ENCODE data around the gene SRXN1.

The SRXN1 gene

GRCh38 chr20:650954-651353, 2.0 kb downstream of the SRXN1 start:
- no peak for TF ChIP-seq BHLHE40 (IDR thresholded peaks at IDR 0.05; ENCODE audit: borderline replicate concordance)
- TF ChIP-seq SP1 (IDR thresholded peaks at IDR 0.05): no peak
- no peak for TF ChIP-seq ARNT (IDR thresholded peaks at IDR 0.05)
- TF ChIP-seq FOXK2 (IDR thresholded peaks at IDR 0.05): no peak
- no peak for TF ChIP-seq TARDBP (IDR thresholded peaks at IDR 0.05)
- TF ChIP-seq FOXA1 (IDR thresholded peaks at IDR 0.05): no peak
- no peak for TF ChIP-seq L3MBTL2 (conservative IDR thresholded peaks at IDR 0.05)
- no peak for TF ChIP-seq SUZ12 (IDR thresholded peaks at IDR 0.05)
- TF ChIP-seq ELF4 (IDR thresholded peaks at IDR 0.05): no peak
- no peak for TF ChIP-seq HDGF (IDR thresholded peaks at IDR 0.05; ENCODE audit: borderline replicate concordance)
- TF ChIP-seq LEF1 (IDR thresholded peaks at IDR 0.05; ENCODE audit: borderline replicate concordance): no peak
- TF ChIP-seq PKNOX1 (IDR thresholded peaks at IDR 0.05): no peak
- no peak for TF ChIP-seq ZNF384 (IDR thresholded peaks at IDR 0.05)
- TF ChIP-seq FOXM1 (IDR thresholded peaks at IDR 0.05; ENCODE audit: borderline replicate concordance): no peak
- TF ChIP-seq CTBP1 (IDR thresholded peaks at IDR 0.05; ENCODE audit: borderline replicate concordance): no peak
- no peak for TF ChIP-seq NFRKB (IDR thresholded peaks at IDR 0.05)
- ChIA-PET CTCF (no interaction called here), POLR2A (no interaction called here)
- no peak for DNase-seq (ENCODE audit: extremely low spot score)

GRCh38 chr20:650281-650680, 2.7 kb downstream of the SRXN1 start:
- no peak for DNase-seq (ENCODE audit: extremely low spot score)
- CTCF ChIA-PET: no interaction called here
- POLR2A ChIA-PET: no interaction called here
- TF ChIP-seq SP1 (IDR thresholded peaks at IDR 0.05): no peak
- TF ChIP-seq PKNOX1 (IDR thresholded peaks at IDR 0.05): no peak
- no peak for TF ChIP-seq FOXM1 (IDR thresholded peaks at IDR 0.05; ENCODE audit: borderline replicate concordance)
- no peak for TF ChIP-seq TARDBP (IDR thresholded peaks at IDR 0.05)
- no peak for TF ChIP-seq ELF4 (IDR thresholded peaks at IDR 0.05)
- TF ChIP-seq LEF1 (IDR thresholded peaks at IDR 0.05; ENCODE audit: borderline replicate concordance): no peak
- TF ChIP-seq FOXK2 (IDR thresholded peaks at IDR 0.05): no peak
- no peak for TF ChIP-seq CTBP1 (IDR thresholded peaks at IDR 0.05; ENCODE audit: borderline replicate concordance)
- no peak for TF ChIP-seq HDGF (IDR thresholded peaks at IDR 0.05; ENCODE audit: borderline replicate concordance)
- TF ChIP-seq BHLHE40 (IDR thresholded peaks at IDR 0.05; ENCODE audit: borderline replicate concordance): no peak
- no peak for TF ChIP-seq NFRKB (IDR thresholded peaks at IDR 0.05)
- no peak for TF ChIP-seq L3MBTL2 (conservative IDR thresholded peaks at IDR 0.05)
- no peak for TF ChIP-seq ARNT (IDR thresholded peaks at IDR 0.05)
- TF ChIP-seq SUZ12 (IDR thresholded peaks at IDR 0.05): no peak
- no peak for TF ChIP-seq ZNF384 (IDR thresholded peaks at IDR 0.05)
- TF ChIP-seq FOXA1 (IDR thresholded peaks at IDR 0.05): no peak

- TF ChIP-seq FOXM1 (IDR thresholded peaks at IDR 0.05; ENCODE audit: borderline replicate concordance): no peak
- no peak for TF ChIP-seq HDGF (IDR thresholded peaks at IDR 0.05; ENCODE audit: borderline replicate concordance)
- no peak for TF ChIP-seq ELF4 (IDR thresholded peaks at IDR 0.05)
- no peak for TF ChIP-seq SP1 (IDR thresholded peaks at IDR 0.05)
- no peak for TF ChIP-seq FOXK2 (IDR thresholded peaks at IDR 0.05)
- no peak for TF ChIP-seq SUZ12 (IDR thresholded peaks at IDR 0.05)
- no peak for TF ChIP-seq ARNT (IDR thresholded peaks at IDR 0.05)
- no peak for TF ChIP-seq BHLHE40 (IDR thresholded peaks at IDR 0.05; ENCODE audit: borderline replicate concordance)
- no peak for TF ChIP-seq NFRKB (IDR thresholded peaks at IDR 0.05)
- CTCF ChIA-PET: no interaction called here
- POLR2A ChIA-PET: no interaction called here
- no peak for DNase-seq (ENCODE audit: extremely low spot score)
These were observed 5.5 kb downstream of the SRXN1 start for GRCh38 chr20:647479-648019.

GRCh38 chr20:646868-647233, 6.1 kb downstream of the SRXN1 start:
- POLR2A ChIA-PET: no interaction called here
- CTCF ChIA-PET: interaction anchor here (1.9 kb wide), 1 partner anchor 86 kb away, joined by 16 read pairs; no protein-coding TSS in a partner anchor
- no peak for DNase-seq (ENCODE audit: extremely low spot score)
- TF ChIP-seq TARDBP (IDR thresholded peaks at IDR 0.05) (no peak), ELF4 (IDR thresholded peaks at IDR 0.05) (no peak), SUZ12 (IDR thresholded peaks at IDR 0.05) (no peak), SP1 (IDR thresholded peaks at IDR 0.05) (no peak), LEF1 (IDR thresholded peaks at IDR 0.05; ENCODE audit: borderline replicate concordance) (no peak), CTBP1 (IDR thresholded peaks at IDR 0.05; ENCODE audit: borderline replicate concordance) (no peak), L3MBTL2 (conservative IDR thresholded peaks at IDR 0.05) (no peak), FOXA1 (IDR thresholded peaks at IDR 0.05) (no peak), NFRKB (IDR thresholded peaks at IDR 0.05) (no peak), ZNF384 (IDR thresholded peaks at IDR 0.05) (no peak), HDGF (IDR thresholded peaks at IDR 0.05; ENCODE audit: borderline replicate concordance) (no peak), PKNOX1 (IDR thresholded peaks at IDR 0.05) (no peak)

- ChIA-PET CTCF (interaction anchor here (0.6 to 1.9 kb wide), 15 partner anchors 10 to 507 kb away, joined by 3 to 21 read pairs (median 4); no protein-coding TSS in a partner anchor), POLR2A (interaction anchor here (1.1 kb wide), 1 partner anchor 22 kb away, joined by 3 read pairs; no protein-coding TSS in a partner anchor)
- no peak for DNase-seq (ENCODE audit: extremely low spot score)
- TF ChIP-seq FOXA1 (IDR thresholded peaks at IDR 0.05) (no peak), ARNT (IDR thresholded peaks at IDR 0.05) (no peak), LEF1 (IDR thresholded peaks at IDR 0.05; ENCODE audit: borderline replicate concordance) (no peak), SP1 (IDR thresholded peaks at IDR 0.05) (no peak), BHLHE40 (IDR thresholded peaks at IDR 0.05; ENCODE audit: borderline replicate concordance) (no peak)
These were observed 6.7 kb downstream of the SRXN1 start for GRCh38 chr20:646107-646867.

Measured in HEK293T (cell line).